GM10248 (cell line): Measurements from ENCODE around the gene XRRA1.

Experiments used
- CTCF ChIA-PET: fragments of 300-600 bp; sonication (Branson Sonifier 250); formaldehyde crosslinking; extraction: SDS; loops from one replicate; lab custom pipeline; 2021; ENCODE audit warnings: antibody characterized with exemption; lab: Yijun Ruan, JAX
- POLR2A ChIA-PET: fragments of 350-650 bp; sonication (Branson Sonifier 250); formaldehyde crosslinking; extraction: SDS; loops from one replicate; lab custom pipeline; 2020; ENCODE audit warnings: antibody characterized with exemption; lab: Yijun Ruan, JAX
- DNase-seq: peaks from one replicate; pipeline ENCODE4 v3.0.0; 2012; ENCODE audit errors: extremely low spot score
- TF ChIP-seq, protein P1 (sequence below): IDR thresholded peaks from 2 replicates; pipeline ENCODE4 v1.5.1; 2012; ENCODE audit warnings: mild to moderate bottlenecking, low read depth; ENCODE audit errors: extremely low read depth, missing control alignments, control extremely low read depth

The XRRA1 gene

DNA sequence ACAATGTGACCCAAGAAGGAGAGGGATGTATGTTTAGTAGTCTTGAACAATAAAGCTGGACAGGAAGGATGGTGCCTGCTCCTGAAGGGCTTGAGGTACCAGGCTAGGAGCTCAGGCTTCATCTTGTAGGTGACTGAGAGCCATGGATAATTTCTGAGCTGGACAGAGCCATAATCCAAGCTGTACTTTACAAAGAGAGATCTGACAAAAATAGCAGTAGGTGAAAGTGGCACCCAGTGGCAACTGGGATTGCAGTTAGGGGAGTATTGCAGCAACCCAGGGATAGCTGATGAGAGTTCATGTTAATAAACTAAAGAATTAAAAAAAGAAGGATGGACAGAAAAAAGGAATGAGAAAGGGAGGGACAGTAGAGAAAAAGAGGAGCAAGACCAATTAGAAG lies 7.4 kb downstream of the XRRA1 start:
- DNase-seq, result no peak
- POLR2A ChIA-PET, result no interaction called here
- TF ChIP-seq, protein P1, sequence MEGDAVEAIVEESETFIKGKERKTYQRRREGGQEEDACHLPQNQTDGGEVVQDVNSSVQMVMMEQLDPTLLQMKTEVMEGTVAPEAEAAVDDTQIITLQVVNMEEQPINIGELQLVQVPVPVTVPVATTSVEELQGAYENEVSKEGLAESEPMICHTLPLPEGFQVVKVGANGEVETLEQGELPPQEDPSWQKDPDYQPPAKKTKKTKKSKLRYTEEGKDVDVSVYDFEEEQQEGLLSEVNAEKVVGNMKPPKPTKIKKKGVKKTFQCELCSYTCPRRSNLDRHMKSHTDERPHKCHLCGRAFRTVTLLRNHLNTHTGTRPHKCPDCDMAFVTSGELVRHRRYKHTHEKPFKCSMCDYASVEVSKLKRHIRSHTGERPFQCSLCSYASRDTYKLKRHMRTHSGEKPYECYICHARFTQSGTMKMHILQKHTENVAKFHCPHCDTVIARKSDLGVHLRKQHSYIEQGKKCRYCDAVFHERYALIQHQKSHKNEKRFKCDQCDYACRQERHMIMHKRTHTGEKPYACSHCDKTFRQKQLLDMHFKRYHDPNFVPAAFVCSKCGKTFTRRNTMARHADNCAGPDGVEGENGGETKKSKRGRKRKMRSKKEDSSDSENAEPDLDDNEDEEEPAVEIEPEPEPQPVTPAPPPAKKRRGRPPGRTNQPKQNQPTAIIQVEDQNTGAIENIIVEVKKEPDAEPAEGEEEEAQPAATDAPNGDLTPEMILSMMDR, result no peak
- CTCF ChIA-PET, result interaction anchor here (0.7 to 4.4 kb wide), 6 partner anchors 12 to 263 kb away, joined by 3 to 38 read pairs (median 4); no protein-coding TSS in a partner anchor

DNA sequence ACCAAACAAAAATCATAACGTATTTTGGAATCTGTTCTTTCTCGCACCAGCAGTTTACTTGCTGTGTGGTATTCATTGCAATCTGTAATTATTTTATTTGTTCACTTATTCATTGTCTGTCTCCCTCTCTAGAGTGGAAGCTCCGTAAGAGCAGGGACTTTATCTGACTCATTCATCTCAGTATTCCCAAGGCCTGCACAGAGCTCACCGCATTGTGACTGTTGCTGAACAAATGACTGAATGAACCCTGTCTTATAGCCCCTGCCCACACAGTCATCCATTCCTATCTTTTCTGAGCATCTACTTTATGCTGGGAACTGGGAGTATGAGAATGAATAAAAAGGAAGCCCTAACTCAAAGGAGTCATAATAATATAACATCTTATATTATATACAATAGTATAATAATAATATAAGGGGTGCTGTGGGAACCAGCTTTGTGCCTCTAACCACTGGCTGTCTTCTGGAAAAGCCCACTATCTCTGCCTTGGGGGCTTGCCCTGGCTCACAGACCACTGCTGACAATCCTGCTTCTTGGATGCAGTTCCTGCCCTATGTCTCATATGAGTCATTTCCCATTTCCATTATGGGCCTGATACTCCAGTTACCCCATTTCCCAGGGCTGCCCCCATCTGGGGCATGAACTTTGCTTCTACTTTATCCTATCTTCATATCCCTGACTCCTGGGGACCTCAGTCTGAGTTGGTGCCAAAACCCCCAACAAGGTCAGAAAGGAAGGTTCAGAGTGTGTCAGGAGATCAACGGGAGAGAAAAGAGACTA lies 11.0 kb downstream of the XRRA1 start:
- POLR2A ChIA-PET, result no interaction called here
- no peak for DNase-seq
- CTCF ChIA-PET, result interaction anchor here (1.0 to 3.5 kb wide), 6 partner anchors 9 to 203 kb away, joined by 3 to 13 read pairs (median 4); no protein-coding TSS in a partner anchor
- TF ChIP-seq, protein P1, result no peak

- TF ChIP-seq, protein P1, result no peak
- POLR2A ChIA-PET, result no interaction called here
- CTCF ChIA-PET, result interaction anchor here (0.9 to 3.5 kb wide), 10 partner anchors 8 to 204 kb away, joined by 3 to 13 read pairs (median 4); no protein-coding TSS in a partner anchor
- no peak for DNase-seq
Measured at GRCh38 chr11:74936976-74937375, 11.9 kb downstream of the XRRA1 start.

DNA sequence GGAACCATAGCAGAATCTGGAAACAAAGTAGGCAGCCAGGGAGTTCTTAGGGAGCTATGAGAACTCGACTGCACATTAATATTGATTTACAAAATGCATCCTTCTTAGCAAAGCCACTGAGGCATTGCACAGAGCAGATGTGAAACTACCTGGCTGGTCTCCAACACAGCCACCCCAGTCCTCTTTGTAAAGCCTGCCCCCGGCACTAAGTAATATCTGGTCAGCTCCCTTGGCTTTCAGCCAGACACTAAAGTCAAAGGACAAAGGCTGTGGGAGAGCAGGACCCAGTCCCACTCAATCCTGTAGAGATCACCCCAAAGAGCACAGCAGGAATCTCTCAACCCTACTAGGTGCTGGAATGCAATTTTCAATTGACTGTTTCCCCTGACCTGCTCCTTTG lies 12.8 kb downstream of the XRRA1 start:
- CTCF ChIA-PET, result interaction anchor here (0.7 to 3.5 kb wide), 7 partner anchors 7 to 269 kb away, joined by 3 to 13 read pairs (median 4); no protein-coding TSS in a partner anchor
- TF ChIP-seq, protein P1, result no peak
- DNase-seq, result no peak
- POLR2A ChIA-PET, result no interaction called here

DNA sequence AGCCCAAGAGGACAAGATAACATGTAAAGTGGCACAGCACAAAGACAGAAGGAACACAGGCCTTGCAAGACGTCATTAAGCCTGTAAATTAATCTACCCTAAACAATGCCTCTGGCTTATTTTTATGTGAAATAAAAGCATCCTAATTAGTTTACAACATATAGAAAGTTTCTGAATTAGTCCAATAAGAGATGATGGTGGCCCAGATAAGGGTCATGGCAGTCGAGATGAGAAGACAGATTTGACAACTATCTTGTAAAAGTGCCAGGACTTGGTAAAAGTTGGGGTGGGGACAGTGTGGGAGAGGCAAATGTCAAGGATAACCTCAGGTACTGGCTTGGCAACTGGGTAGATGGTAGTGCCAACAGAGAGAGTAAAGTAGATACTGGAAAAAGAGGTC lies 13.6 kb downstream of the XRRA1 start:
- TF ChIP-seq, protein P1, result no peak
- DNase-seq, result no peak
- CTCF ChIA-PET, result interaction anchor here (1.6 kb wide), 1 partner anchor 96 kb away, joined by 3 read pairs; no protein-coding TSS in a partner anchor
- POLR2A ChIA-PET, result no interaction called here

DNA sequence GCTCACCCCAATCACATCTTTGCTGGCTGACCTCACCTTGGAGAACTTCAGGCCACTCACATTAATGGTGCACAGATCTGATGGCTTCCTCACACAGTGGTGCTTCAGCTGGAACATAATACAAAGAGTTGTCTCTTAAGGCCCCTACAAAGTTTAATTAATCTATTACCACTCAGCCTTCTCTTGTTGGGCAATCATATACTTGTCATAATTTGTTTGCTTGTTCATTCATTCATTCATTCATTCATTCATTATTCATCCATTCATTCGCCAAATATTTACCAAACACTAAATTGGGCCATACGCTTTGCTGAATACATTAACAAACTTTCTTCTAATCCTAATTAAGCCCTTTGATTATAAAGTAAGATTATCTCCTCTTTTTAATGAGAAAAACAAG lies 15.1 kb downstream of the XRRA1 start:
- TF ChIP-seq, protein P1, result no peak
- DNase-seq, result no peak
- CTCF ChIA-PET, result interaction anchor here (0.8 to 6.8 kb wide), 4 partner anchors 24 to 271 kb away, joined by 3 to 61 read pairs (median 4); no protein-coding TSS in a partner anchor
- POLR2A ChIA-PET, result no interaction called here
